ENCODE results near the gene RANBP1.
"Not testable (repeated sequence)": the region's sequence is repeated elsewhere in the genome, so short reads cannot be mapped to it uniquely, and the experiment has no call there.

DNA sequence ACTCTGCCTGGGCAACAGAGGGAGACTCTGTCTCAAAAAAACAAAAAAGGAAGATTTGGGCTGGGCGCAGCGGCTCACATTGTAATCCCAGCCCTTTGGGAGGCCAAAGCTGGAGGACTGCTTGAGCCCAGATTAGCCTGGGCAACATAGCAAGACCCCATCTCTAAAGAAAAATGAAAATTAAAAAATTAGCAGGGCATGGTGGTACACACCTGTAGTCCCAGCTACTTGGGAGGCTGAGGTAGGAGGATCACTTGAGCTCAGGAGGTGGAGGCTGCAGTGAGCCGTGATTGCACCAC, 48.6 kb upstream of the RANBP1 start:
- TF ChIP-seq, protein P1, sequence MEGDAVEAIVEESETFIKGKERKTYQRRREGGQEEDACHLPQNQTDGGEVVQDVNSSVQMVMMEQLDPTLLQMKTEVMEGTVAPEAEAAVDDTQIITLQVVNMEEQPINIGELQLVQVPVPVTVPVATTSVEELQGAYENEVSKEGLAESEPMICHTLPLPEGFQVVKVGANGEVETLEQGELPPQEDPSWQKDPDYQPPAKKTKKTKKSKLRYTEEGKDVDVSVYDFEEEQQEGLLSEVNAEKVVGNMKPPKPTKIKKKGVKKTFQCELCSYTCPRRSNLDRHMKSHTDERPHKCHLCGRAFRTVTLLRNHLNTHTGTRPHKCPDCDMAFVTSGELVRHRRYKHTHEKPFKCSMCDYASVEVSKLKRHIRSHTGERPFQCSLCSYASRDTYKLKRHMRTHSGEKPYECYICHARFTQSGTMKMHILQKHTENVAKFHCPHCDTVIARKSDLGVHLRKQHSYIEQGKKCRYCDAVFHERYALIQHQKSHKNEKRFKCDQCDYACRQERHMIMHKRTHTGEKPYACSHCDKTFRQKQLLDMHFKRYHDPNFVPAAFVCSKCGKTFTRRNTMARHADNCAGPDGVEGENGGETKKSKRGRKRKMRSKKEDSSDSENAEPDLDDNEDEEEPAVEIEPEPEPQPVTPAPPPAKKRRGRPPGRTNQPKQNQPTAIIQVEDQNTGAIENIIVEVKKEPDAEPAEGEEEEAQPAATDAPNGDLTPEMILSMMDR (conservative IDR thresholded peaks at IDR 0.05; ENCODE audit: low read depth, low read length) = not testable (repeated sequence)
- TF ChIP-seq RCOR1 (IDR thresholded peaks at IDR 0.05; ENCODE audit: insufficient replicate concordance, low read length); MXI1 (IDR thresholded peaks at IDR 0.05; ENCODE audit: borderline replicate concordance, low read depth, low read length); POLR2A (IDR thresholded peaks at IDR 0.05; ENCODE audit: low read depth, low read length): not testable (repeated sequence)
- TF ChIP-seq, protein P2, sequence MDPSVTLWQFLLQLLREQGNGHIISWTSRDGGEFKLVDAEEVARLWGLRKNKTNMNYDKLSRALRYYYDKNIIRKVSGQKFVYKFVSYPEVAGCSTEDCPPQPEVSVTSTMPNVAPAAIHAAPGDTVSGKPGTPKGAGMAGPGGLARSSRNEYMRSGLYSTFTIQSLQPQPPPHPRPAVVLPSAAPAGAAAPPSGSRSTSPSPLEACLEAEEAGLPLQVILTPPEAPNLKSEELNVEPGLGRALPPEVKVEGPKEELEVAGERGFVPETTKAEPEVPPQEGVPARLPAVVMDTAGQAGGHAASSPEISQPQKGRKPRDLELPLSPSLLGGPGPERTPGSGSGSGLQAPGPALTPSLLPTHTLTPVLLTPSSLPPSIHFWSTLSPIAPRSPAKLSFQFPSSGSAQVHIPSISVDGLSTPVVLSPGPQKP (IDR thresholded peaks at IDR 0.05; ENCODE audit: borderline replicate concordance, low read depth, low read length) = not testable (repeated sequence)

All from IMR-90 (cell line).